HG02763 (cell line): ENCODE results near the gene MBD2.
"Not testable (repeated sequence)": the region's sequence is repeated elsewhere in the genome, so short reads cannot be mapped to it uniquely, and the experiment has no call there.

ENCODE experiments used
- ATAC-seq: cut with Tn5 transposase; IDR thresholded peaks from one replicate; pipeline ENCODE4 v1.9.1; 2021; ENCODE audit warnings: mild to moderate bottlenecking, moderate library complexity; ENCODE audit not compliant: unreplicated experiment

Gene MBD2

GRCh38 chr18:54238173-54238936 is 13.9 kb upstream of the MBD2 start:
- no peak for ATAC-seq

DNA sequence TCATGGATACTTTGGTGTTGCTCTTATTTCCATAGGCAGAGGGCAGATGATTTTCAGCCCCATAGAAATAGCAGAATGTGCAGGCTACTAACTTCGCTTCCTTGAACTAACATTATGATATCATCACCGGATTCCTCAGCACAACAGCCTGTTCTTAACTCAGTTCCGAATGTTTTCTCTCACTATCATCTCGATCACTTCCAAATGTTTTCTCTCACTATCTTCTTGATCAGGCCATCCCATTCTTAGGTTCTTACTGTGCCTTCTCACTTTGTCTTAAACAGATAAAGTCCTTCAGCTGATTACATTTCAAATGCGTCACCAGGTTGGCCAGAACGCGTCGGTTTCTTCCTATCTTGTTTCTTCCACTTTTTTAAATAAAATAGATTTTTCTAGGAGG is 11.4 kb upstream of the MBD2 start:
- ATAC-seq = no peak

GRCh38 chr18:54233747-54234146 is 9.3 kb upstream of the MBD2 start:
- no peak for ATAC-seq

- no peak for ATAC-seq
Measured at GRCh38 chr18:54233228-54233625, 8.8 kb upstream of the MBD2 start.

- no peak for ATAC-seq
Measured at GRCh38 chr18:54232485-54233227, 8.2 kb upstream of the MBD2 start.

- ATAC-seq = no peak
Measured at GRCh38 chr18:54229421-54230059, 5.1 kb upstream of the MBD2 start.

GRCh38 chr18:54228364-54228763 is 3.9 kb upstream of the MBD2 start:
- ATAC-seq = no peak

- ATAC-seq = peak; percentile 12
Measured at GRCh38 chr18:54223568-54224241, 764 bp downstream of the MBD2 start.

DNA sequence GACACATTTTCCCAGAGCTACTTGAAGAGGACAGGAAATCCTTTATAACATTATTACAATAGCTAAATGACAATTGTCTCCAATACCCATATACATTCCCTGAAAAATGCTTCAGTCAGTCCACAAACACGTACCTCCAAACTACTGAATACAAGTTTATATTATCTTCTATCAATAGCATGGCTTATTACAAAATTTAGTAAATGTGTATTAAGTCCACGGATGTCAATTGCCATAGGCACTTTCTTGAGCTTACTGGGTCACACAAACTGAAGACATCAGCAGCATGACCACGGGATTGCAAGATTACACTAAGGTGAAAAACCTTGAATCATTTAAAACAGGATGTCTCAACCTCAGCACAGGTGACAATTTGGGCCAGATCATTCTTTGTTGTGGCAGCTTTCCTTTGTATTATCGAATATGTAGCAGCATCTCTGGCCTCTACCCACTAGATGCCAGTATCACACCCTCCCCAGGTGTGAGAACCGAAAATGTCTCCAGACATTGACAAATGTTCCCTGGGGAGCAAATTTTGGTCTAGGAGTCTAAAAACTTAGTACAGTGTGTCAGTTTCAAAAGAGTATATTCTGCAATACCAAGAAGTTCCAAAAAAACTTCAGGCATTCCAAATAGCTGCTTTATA is 1.4 kb downstream of the MBD2 start:
- ATAC-seq = peak; percentile 28

GRCh38 chr18:54220406-54220805 is 4.1 kb downstream of the MBD2 start:
- no peak for ATAC-seq

GRCh38 chr18:54218803-54219202 is 5.7 kb downstream of the MBD2 start:
- ATAC-seq = not testable (repeated sequence)

DNA sequence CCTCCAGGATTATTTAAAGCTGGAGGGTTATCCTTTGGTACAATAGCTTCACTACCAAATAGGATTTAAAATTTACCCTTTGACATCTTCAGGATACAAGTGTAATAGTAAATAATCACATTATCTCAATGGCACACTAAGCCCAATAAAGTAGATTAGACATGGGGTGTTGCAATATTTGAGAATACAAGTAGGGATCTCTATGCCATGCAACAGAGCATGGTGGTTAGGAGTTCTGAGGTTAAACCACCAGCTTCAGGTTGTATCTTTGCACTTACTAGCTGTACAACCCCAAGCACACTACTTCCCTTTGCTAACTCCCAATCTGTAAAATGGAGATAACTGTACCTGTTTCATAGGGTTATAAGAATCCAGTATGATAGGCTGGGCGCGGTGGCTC is 6.2 kb downstream of the MBD2 start:
- no peak for ATAC-seq

DNA sequence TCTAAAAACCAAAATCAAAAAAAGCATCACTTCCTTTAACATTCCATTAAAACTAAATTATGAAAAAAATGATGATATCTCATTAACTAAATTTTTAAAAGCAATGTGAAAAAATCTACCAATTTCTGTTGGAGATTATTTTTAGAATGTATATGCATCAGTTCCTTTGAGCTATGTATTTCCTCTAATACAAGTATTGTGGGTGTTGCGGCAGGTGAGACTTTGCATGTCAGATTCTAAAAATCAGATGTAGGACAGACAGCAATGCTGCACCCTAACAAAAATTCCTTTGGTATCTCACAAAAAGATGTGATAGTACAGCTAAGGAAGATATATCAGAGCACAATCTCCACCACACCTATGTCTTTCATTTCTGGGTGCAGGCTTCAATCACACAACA is 6.8 kb downstream of the MBD2 start:
- ATAC-seq = no peak

DNA sequence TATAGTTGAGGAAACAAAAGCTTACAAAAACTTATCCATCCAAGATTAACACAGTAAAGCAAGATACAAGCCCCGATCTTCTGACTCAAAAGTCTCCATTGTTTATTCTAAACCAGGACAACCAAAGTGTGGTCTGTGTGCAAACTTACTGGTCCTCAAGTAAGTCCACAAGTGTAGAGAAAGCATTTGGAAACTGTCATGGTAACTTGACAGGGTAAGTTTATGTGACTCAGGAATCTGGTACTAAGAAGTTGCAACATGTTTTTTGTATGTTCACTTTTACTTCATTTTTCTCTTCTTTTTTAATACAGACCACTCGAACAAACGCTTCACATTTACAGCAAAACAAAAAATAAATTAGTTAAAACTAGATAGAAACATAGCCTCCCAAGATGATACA is 9.4 kb downstream of the MBD2 start:
- no peak for ATAC-seq

- ATAC-seq = peak; percentile 34
Measured at GRCh38 chr18:54210463-54210862, 14.0 kb downstream of the MBD2 start.

- ATAC-seq = peak; percentile 80
Measured at GRCh38 chr18:54209471-54210180, 14.8 kb downstream of the MBD2 start.

DNA sequence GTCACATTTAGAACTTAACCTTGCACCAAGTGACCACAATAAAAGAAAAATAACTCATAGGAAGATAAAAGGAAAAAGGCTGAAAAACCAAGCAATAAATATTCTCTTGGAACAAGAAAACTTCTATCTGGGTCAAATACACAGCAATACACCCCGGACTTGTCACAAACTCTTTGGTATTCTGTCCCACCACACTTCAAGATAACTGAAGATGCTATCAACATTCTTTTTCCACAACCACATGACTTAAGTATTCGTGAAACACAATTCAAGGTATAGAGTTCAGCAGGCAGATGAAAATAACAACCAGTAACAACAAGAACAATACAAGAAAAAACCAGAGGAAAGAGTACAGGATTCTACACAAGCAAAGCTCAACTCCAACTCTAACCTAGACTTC is 18.0 kb downstream of the MBD2 start:
- no peak for ATAC-seq

DNA sequence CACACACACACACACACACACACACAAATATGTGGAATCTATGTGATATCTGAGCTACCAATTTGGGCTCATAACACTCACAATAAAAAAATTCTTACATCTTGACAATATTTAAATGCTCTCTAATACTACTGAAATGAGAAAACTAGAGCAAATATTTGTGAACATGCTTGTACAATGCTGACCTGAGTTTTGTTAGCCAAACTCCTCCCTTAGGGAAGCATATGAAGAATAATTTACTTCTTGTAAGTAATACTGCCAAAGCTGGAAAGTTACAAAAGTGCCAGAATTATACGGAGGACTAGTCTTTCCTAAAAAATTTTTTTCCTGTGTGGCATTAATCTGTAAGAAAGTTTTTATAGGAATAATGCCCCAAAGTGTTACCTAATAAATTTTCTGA is 18.5 kb downstream of the MBD2 start:
- ATAC-seq = no peak

GRCh38 chr18:54205448-54205847 is 19.0 kb downstream of the MBD2 start:
- ATAC-seq = not testable (repeated sequence)

GRCh38 chr18:54204883-54205282 is 19.6 kb downstream of the MBD2 start:
- no peak for ATAC-seq
